GM18520 (cell line): Measurements from ENCODE around the gene TAF4B.

Source experiments
- ATAC-seq: cut with Tn5 transposase; IDR thresholded peaks from one replicate; pipeline ENCODE4 v1.9.1; 2021; ENCODE audit not compliant: unreplicated experiment

TAF4B gene

GRCh38 chr18:26304511-26304910 is 78.3 kb downstream of the TAF4B start:
- ATAC-seq: no peak

- ATAC-seq: no peak
Observed at GRCh38 chr18:26307161-26307773, 81.0 kb downstream of the TAF4B start.

DNA sequence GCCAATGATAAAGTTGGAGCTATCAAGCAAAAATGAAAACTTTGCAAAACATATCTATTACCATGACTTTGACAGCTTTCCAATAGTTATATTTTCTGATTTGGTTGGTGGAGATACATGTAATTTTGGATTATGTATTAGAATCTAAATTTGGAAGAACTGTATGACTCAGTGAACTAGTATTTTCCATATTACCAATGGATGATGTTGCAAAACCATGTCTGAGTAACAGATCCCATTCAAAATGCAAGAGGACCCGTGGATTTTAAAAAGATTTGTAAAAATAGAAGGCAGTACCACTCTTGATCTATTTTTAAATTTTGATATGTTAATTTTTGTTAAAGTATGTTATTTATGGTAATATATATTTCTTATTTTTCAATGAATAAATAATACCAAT is 83.0 kb downstream of the TAF4B start:
- no peak for ATAC-seq

DNA sequence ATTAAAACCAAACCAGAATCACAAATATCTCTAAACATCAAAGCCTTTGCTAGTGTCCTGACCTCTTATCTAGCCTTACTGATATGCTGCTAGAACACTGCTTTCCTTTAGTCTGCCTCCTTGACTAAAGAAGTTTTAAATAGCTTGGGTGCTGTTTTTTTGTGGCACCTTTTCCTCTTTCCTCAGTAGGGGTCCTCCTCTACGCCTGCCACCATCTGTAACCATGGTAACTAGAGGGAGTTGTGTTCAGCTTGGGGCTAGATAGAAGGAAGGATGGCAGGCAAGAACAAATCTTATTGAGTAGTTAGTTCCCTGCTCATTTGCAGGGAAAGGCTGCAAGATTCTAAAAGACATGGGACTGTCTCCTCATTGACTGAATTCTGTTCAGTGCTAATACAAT is 86.0 kb downstream of the TAF4B start:
- no peak for ATAC-seq

DNA sequence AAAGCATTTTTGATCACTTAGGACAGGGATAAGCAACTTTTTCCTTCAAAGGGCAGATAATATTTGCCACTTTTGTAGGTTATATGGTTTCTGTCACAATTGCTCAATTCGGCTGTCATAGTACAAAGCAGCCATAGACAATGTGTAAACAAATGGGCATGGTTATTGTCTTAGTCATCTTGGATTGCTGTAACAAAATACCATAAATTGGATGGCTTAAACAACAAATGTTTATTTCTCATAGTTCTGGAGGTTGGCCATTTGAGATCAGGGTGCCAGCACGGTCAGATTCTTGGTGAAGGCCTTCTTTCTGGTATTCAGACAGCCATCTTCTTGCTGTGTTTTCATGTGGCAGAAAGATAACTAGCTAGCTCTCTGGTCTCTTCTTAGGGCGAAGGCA is 91.2 kb downstream of the TAF4B start:
- no peak for ATAC-seq

GRCh38 chr18:26320686-26321085 is 94.4 kb downstream of the TAF4B start:
- ATAC-seq: no peak

GRCh38 chr18:26322890-26323653 is 96.8 kb downstream of the TAF4B start:
- ATAC-seq: no peak

- ATAC-seq: no peak
Observed at GRCh38 chr18:26325771-26326170, 99.5 kb downstream of the TAF4B start.

GRCh38 chr18:26327062-26327461 is 100.8 kb downstream of the TAF4B start:
- ATAC-seq: no peak

- ATAC-seq: no peak
Observed at GRCh38 chr18:26332991-26333390, 106.7 kb downstream of the TAF4B start.

DNA sequence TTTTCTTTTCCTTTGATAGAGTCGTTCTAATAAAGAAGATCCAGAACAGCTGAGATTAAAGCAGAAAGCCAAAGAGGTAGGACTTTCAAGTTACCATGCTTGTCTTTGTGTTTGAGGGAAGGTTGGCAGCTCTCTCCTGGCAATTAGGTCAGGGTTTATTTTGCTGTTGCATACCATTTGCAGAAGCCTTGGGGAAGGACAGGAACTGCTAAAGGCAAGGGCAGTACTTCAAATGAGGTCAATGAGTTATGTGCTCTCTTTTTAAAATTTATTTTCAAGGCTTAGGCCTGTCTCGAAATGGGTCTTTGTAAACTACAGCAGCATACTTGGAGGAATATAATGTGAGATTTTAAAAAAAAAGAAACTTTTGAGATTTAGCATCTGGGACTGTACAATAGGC is 108.9 kb downstream of the TAF4B start:
- ATAC-seq: no peak

GRCh38 chr18:26335571-26336487 is 109.6 kb downstream of the TAF4B start:
- no peak for ATAC-seq

DNA sequence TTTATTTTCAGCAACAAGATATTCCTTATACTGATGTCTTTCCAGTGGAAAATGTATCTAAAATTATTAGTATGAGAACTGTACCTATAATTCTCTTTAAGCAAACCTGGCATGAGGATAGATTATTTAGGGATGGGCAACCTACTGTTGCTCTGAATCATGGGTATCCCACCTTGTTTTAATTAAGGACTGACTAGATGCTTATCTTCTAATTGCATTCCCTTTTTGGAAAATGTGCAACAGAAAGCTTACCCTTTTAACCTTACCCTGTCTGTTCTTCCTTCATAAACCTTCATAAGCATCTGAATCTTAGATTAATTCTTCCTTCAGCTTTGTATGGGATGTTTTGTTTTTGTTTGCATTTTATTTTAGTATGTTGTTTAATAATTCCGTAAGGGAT is 110.3 kb downstream of the TAF4B start:
- no peak for ATAC-seq

DNA sequence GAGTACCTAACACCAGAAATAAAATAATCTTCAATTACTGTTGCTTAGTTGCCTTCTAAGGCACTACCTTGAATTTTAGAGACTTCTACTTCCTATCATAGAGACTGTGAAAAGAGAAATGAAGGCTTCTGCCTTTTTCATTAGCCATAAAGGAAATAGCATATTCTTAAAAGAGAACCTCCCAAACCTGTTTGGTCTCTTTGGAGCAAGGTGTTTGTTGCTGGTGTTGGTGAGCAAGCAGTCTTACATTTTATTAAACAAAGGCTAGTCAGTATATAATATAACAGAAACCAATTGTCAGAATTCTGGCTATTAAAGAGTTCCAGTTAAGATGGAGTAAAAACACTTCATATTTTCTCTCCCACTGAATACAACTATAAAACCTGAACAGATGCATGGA is 116.4 kb downstream of the TAF4B start:
- ATAC-seq: no peak

DNA sequence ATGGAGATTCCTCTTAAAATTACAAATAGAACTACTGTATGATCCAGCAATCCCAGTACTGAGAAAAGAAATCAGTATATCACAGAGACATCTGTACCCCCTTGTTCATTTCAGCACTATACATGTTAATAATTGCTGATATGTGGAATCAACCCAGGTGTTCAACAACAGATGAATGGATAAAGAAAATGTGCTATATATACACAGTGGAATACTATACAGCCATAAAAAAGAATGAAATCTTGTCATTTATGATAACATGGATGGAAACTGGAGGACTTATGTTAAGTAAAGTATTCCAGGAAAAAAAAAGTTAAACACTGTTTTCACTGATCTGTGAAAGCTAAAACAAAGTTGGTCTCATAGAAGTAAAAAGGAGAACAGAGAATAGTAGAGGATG is 124.7 kb downstream of the TAF4B start:
- ATAC-seq: no peak

- peak; percentile 41 for ATAC-seq
Observed at GRCh38 chr18:26356045-26356785, 130.0 kb downstream of the TAF4B start.

DNA sequence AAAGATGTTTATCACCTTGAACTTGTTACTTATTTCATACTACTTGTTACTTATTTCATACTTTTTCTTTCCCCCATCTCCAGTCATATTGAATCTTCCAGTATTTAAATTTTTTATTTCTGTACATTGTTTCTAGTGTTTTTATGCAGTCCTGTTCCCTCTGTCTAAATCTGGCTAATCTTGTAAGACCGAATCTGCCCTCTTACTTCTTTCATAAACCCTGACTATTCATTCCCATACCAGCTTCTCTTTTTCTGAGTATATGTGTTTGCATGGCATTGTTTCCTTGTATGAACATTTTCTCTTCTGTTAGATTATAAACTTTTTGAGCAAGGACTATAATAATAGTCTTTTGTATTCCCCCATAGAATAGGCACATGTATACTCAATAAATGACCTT is 131.7 kb downstream of the TAF4B start:
- ATAC-seq: no peak

DNA sequence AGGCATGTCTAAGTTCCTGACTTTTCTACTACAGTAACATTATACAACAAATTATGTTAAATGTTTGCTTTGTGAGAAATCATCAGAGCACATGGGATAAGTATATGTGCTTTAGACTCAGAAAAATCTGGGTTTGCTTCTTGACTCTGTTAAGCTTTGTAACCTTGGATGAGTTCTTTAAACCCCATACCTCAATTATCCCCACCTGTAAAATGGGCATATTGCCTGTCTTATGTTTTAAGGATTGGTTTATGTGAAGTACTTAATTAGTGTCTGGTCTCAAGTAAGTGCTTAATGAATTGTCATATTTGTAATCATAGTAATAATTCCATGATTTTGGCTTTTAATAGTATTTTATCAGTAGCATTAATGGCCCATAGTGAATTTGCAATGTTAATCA is 135.8 kb downstream of the TAF4B start:
- ATAC-seq: no peak

GRCh38 chr18:26367425-26367824 is 141.2 kb downstream of the TAF4B start:
- ATAC-seq: no peak

GRCh38 chr18:26370037-26370436 is 143.8 kb downstream of the TAF4B start:
- no peak for ATAC-seq

- no peak for ATAC-seq
Observed at GRCh38 chr18:26376105-26376504, 149.9 kb downstream of the TAF4B start.
